ENCODE measurements around the gene PIEZO1. TPM values are rescaled to one million over a fixed set of nuclear protein-coding genes. Genes with fewer than 3 reads are reported as not detected.

Gene PIEZO1
- total RNA-seq, 1 donor from 2014 or later = 37.7 TPM

DNA sequence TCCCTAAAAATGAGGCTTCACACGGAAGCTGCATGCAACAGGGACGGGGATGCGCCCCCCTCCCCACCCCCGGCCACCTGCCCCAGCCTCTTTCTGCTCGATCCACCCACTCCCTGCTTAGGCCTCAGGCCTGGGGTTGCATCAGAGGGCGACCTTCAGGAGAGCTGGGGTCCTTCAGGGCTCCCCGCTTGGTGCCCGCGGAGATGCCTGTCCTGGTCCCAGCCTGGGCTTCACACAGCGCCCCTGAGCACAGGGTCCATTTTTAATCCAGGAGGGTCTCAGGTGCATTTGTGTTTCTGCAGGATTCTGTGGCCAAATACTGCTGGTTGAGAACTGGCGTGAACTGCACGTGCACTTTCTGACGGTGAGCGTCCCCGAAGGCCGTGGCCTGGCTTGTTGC lies 34.1 kb upstream of the PIEZO1 start:
- H3K9me3 Mint-ChIP-seq (ENCODE audit: low read depth) = no peaks in the 10 kb centered on the region
- H3K36me3 Mint-ChIP-seq (ENCODE audit: insufficient read depth) = no peaks in the 10 kb centered on the region
- H3K27me3 Mint-ChIP-seq = no peaks in the 10 kb centered on the region
- H3K4me1 Mint-ChIP-seq (ENCODE audit: low read depth) = no peaks in the 10 kb centered on the region
- H3K4me3 Mint-ChIP-seq (ENCODE audit: low read depth) = no peak overlapping the region
- no peak for DNase-seq (ENCODE audit: low spot score, unreplicated experiment)
- TF ChIP-seq CTCF (IDR thresholded peaks at IDR 0.05; ENCODE audit: unreplicated experiment) = no peak
- H3K27ac Mint-ChIP-seq = no peak overlapping the region

DNA sequence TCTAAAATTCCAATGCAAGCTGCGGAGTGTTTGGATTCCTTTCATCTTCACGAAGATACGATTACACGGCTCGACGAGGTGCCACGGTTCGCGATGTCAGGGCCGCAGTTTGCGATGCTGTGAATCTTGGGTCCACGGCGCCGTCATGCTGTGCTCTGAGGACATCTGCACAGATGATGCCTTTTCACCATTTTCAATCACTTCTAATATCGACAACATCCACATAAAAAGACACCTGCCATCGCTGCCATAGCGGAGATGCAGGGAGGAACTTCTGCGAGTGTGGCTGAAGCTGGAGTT lies 33.5 kb upstream of the PIEZO1 start:
- TF ChIP-seq CTCF (IDR thresholded peaks at IDR 0.05; ENCODE audit: unreplicated experiment) = no peak
- H3K27me3 Mint-ChIP-seq = no peaks in the 10 kb centered on the region
- no peak overlapping the region for H3K27ac Mint-ChIP-seq

DNA sequence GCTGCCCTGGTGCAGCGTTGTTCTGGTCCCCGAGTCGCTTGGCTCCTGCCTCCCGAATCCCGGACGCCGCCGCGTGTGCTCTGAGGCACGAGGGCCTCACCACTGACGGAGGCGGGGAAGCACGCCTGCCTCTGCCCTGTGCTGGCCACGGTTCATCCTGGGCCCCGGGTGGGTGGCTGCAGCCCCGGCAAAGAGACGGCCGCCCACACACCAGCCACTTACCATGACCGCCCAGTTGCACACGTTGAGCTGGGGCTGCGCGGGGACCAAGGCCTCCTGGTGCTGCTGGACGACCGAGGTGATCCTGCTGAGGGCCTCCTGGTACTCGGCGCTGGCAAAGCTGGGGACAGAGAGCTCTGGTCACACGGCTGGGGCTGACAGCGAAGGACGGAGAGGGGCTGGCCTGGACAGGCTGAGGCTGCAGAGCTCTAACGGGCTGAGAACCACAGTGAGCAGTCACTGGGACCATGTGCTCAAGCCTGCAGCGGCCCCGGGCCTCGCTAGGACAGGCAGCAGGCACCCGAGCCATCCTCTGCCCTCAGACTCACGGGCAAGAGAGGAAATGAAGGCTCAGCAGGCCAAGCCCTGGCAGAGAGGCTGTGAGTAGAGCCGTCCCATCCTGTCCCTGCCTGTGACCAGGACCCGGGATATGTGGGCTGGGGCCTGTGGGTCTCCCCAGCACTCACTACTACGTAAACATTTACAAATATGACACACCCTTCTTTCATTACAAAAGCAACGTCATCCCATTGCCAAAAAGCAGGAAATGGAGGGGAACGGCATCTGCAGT lies 33.0 kb upstream of the PIEZO1 start:
- no peaks in the 10 kb centered on the region for H3K27me3 Mint-ChIP-seq
- no peak overlapping the region for H3K27ac Mint-ChIP-seq
- no peak overlapping the region for H3K4me3 Mint-ChIP-seq (ENCODE audit: low read depth)
- no peaks in the 10 kb centered on the region for H3K36me3 Mint-ChIP-seq (ENCODE audit: insufficient read depth)
- DNase-seq (ENCODE audit: low spot score, unreplicated experiment) = no peak
- H3K9me3 Mint-ChIP-seq (ENCODE audit: low read depth) = no peaks in the 10 kb centered on the region
- no peaks in the 10 kb centered on the region for H3K4me1 Mint-ChIP-seq (ENCODE audit: low read depth)
- no peak for TF ChIP-seq CTCF (IDR thresholded peaks at IDR 0.05; ENCODE audit: unreplicated experiment)

More for the DNA sequence above, 33.5 kb upstream of the PIEZO1 start:
- no peak overlapping the region for H3K4me3 Mint-ChIP-seq (ENCODE audit: low read depth)
- H3K4me1 Mint-ChIP-seq (ENCODE audit: low read depth) = no peaks in the 10 kb centered on the region
- no peaks in the 10 kb centered on the region for H3K9me3 Mint-ChIP-seq (ENCODE audit: low read depth)
- no peaks in the 10 kb centered on the region for H3K36me3 Mint-ChIP-seq (ENCODE audit: insufficient read depth)
- no peak for DNase-seq (ENCODE audit: low spot score, unreplicated experiment)

- Mint-ChIP-seq H3K36me3 (ENCODE audit: insufficient read depth) (no peaks in the 10 kb centered on the region), H3K27me3 (no peaks in the 10 kb centered on the region), H3K4me1 (ENCODE audit: low read depth) (no peaks in the 10 kb centered on the region), H3K27ac (no peak overlapping the region), H3K9me3 (ENCODE audit: low read depth) (no peaks in the 10 kb centered on the region), H3K4me3 (ENCODE audit: low read depth) (no peak overlapping the region)
- DNase-seq (ENCODE audit: low spot score, unreplicated experiment) = no peak
- no peak for TF ChIP-seq CTCF (IDR thresholded peaks at IDR 0.05; ENCODE audit: unreplicated experiment)
Measured at GRCh38 chr16:88816736-88817535, 31.9 kb upstream of the PIEZO1 start.

DNA sequence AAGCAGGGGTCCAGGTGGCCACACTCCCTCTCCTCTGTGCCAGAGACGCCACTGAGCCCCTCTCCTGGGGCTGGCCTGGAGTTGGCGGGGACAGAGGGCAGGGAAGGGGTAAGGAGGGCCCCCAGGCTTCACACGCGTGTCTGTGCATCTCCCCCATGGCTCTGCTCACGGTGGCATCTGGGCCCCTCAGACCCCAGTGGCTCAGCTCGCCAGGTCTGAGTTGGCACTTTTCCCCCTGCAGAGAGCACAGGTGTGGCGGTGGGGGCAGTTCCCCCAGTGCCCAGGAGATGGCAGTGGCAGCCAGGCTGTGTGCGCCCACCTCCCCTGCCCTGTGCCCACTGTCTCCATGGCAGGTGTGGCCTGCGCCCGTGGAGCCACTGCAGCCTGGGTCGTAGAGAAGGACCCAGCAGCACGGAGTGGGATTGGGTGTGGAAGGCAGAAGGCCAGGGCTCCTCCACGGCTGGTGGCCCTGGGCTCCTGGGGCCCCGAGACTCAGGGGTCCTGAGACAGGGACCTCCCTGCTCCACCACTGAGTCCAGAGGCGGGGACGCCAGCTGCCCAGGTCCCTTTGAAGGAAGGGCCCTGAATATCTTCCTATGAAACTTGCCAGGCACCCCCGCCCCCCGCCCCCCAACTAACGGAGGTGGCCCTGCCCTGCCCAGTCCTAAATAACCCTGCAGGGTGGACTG lies 31.0 kb upstream of the PIEZO1 start:
- no peaks in the 10 kb centered on the region for H3K9me3 Mint-ChIP-seq (ENCODE audit: low read depth)
- peak; percentile 73 for TF ChIP-seq CTCF (IDR thresholded peaks at IDR 0.05; ENCODE audit: unreplicated experiment)
- H3K27ac Mint-ChIP-seq = no peak overlapping the region
- DNase-seq (ENCODE audit: low spot score, unreplicated experiment) = peak; percentile 36
- no peaks in the 10 kb centered on the region for H3K27me3 Mint-ChIP-seq
- no peaks in the 10 kb centered on the region for H3K36me3 Mint-ChIP-seq (ENCODE audit: insufficient read depth)
- no peaks in the 10 kb centered on the region for H3K4me1 Mint-ChIP-seq (ENCODE audit: low read depth)
- no peak overlapping the region for H3K4me3 Mint-ChIP-seq (ENCODE audit: low read depth)
